Stimulated activated CD8-positive, alpha-beta memory T cell treated with anti-CD3 and anti-CD28 coated beads, Interleukin-2, amount 100 ng/mL, for 1 hour (primary cell): ENCODE measurements around the gene CCT7.
"Not testable (repeated sequence)": the region's sequence is repeated elsewhere in the genome, so short reads cannot be mapped to it uniquely, and the experiment has no call there.

Experiments used
- DNase-seq, 2 donors: peaks; one replicate each; pipeline ENCODE4 v3.0.0-alpha.2; 2020; ENCODE audit warnings: low read depth in 2 of 2

CCT7 gene

DNA sequence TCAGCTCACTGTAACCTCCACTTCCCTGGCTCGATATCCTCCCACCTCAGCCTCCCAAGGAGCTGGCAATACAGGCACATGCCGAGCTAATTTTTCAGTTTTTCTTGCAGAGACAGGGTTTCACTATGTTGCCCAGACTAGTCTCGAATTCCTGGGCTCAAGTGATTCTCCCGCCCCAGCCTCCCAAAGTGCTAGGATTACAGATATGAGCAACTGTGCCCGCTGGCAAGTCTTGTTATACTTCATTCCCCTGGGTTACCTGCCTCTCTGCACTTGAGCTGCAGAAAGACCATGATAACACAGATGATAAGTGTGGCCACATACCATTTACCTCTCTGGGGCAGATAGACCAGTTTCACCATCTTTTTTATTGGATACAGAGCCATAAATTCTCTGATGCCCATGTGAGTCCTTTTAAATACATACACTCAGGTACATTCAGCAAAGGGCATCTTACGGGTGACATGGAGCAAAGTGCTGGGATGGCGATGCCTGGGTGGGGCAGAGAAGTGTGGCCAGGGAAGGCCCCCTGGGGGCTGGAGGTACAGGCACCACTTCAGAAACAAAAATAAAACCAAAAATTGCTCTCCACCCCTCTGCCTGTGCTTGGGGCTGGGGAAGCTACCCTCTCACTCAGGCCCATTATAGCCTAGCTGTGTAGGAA is 20.4 kb downstream of the CCT7 start:
- no peak for DNase-seq

DNA sequence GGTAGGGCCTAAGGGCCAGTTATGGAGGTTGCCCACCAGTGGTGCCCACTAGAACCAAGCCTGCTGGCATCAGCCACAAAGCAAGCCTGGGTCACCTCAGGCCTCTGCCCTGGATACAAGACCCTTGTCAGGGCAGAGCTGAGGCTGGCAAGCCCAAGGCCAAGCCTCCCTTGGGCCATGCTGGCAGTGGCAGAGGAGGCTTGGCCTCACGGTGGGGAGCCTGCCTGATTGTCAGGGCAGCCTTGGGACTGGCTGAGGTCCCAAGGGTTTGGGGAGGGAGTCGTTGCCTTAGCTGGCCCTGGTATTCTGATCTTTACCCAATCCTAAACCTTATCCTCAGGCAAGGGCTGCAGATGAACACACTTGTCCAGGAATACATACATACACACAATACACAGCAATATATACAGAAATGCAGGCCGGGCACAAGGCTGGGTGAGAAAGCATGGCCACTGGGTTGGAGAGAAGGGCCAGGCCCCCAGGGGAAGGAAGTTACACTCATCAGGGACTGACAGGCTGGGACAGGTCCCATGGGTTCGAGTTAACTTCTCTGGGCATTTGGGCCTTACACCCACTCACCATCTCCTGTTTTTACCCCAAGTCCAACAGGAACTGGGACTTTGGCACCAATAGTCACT is 21.0 kb downstream of the CCT7 start:
- DNase-seq, result no peak

DNA sequence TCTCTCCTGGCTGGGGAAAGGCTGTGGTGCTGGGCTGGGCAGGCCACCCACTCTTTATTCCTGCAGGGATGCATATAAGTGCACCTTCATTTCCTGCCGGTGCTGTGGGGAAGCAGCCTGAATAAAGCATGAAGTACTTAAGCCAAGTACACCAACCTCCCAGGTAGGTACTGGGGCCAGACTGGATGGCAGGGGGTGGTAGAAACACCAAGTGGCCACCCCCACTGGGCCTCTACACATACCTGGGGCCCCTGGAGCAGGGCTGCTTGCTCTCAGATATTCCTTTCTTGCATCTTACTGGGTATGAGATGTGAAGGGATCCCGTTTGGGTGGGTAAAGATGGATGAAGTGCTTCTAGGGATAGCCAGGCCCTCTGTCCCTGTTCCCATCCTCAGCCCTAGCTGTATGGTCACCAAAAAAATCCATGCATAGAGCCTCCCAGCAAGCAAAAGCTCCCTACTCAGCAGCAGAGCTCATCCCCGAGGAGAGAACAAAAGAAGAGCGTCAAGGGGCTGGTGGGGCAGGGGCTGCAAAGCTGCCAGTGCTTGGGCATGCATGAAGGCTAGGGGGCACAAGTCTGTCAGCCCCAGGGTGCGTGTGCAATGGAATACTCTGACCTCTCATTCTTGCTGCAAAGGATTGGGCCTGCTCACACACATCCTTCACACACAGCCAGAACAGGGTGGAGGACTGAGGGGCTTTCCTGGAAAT is 22.0 kb downstream of the CCT7 start:
- no peak for DNase-seq

DNA sequence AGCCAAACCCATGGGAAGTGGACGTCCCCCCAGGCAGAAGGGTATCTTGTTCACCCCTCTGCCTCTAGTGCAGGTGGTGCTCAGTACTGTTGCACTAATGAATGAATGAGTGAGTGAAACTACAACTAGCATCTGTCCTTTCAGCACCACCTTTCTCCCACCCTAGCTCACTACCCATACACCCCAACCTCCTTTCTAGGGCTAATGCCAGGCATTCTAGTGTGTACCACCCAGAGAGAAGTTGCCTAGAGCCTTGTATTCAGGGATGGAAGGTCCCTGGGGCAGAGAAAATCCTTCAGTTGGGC is 22.5 kb downstream of the CCT7 start:
- DNase-seq, result no peak

DNA sequence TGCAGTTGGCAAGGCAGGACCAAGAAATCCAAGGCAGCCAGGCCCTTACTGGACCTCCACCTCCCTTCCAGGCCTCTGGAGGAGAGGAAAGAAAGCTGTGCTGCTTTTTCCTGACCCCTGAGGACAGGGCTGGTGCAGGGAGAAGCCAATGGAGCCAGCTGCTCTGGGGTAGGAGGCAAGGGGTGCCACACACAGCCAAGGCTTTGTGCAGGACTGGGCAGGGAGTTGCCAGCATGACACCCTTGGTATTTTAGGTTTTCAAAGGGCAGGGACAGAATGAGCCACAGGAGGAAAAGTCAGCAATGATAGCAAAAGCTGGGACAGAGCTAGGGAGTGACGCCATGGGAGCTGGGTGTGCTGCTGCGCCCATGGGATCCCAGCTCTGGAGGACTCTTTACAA is 22.9 kb downstream of the CCT7 start:
- DNase-seq, result no peak

DNA sequence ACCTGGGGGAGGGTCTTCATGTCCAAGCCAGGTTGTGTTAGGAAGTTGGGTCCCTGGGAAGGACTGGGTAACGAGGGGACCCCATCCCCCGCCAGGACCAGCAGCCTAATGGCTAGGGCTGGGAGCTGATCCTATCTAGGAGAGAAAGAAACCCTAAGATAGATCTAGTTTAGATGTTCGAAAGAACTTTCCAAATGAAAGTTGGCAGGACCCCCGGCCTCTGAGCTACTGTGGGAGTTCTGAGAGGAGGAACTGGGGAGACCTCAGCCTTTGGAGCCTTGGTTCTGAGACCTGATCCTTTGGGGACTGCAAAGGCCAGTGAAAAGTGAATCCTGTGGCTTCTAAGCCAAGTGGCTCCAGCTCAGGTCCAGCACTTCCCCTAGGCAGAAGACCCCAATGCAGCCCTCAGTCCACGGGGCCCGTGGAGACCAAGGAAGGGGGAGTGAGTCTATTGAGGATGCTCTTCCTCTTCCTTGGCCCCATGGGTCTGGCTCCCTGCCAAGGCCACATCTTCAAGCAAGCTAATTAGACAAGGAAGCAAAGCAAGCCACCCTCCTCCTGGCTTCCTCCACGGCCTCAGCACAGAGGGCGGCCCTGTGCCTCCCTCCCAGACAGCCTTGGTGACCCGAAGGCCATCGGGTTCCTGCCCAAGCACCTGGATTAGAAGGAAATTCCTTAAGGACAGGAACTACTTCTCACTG is 23.5 kb downstream of the CCT7 start:
- no peak for DNase-seq

DNA sequence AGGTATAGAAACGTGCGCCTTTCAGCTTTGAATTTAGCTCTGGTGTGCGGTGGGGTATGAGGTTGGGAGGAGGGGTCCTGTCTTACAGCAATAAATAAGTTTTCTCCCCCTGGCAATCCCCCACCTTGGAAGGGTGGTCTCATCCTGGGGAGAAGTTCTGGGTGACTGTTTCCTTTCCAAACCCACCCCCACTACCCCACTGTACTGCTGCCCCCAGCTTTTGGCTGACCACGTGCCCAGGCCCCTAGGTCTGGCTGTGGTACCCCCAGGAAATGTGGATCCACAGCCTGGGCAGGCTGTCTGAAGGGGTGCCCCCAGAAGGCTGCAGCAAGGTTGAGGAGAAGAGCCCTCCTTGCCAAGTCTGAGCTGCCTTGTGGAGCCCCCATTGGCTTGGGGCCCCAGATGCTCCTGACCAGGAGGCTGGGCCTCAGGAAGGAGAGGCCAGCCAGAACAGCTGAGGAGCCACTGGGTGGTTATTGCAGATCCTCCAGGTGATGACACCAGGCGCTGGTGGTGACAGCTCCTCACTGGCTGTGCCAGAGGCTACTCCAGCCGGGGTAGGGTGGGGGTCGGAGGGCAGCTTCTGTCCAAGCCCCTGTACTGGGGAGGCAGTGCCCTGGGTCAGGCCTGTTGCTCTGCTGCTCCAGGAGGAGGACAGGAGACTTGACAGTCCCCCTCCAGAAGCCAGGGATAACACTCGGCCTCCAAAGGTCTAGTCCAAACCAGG is 24.2 kb downstream of the CCT7 start:
- DNase-seq, result no peak

DNA sequence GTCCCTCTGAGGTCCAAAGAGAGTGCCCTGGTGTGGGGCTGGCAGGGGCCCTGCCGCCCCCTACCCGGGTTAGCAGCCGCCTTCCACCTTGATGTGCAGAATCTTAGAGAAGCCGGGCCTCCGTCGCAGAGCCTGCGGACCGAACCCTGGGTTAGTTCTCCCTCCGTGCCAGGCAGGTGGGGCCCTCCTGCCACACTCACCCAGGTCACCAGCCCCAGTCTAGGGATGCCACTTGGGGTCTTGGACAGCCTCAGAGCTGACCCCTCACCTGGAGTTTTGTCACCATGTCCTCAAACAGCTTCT is 24.8 kb downstream of the CCT7 start:
- no peak for DNase-seq

DNA sequence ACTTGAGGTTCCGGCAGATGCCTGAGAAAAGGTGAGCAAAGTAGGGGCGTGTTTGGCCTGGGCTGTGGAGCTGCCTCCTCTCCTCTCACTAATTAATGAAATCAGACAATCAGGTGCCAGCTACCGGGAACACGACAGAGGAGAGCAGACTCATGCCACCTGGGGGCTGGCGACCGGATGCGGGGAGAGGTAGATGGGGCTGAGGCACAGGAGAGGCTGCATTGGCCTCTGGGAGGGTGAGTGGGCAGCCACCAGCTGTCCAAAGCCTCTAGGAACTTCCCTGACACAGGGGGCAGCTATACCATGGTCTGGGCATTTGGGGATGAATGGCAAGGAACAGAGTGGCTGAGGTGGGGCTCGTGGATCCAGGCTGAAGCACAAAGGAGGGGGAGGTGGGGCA is 25.2 kb downstream of the CCT7 start:
- no peak for DNase-seq

DNA sequence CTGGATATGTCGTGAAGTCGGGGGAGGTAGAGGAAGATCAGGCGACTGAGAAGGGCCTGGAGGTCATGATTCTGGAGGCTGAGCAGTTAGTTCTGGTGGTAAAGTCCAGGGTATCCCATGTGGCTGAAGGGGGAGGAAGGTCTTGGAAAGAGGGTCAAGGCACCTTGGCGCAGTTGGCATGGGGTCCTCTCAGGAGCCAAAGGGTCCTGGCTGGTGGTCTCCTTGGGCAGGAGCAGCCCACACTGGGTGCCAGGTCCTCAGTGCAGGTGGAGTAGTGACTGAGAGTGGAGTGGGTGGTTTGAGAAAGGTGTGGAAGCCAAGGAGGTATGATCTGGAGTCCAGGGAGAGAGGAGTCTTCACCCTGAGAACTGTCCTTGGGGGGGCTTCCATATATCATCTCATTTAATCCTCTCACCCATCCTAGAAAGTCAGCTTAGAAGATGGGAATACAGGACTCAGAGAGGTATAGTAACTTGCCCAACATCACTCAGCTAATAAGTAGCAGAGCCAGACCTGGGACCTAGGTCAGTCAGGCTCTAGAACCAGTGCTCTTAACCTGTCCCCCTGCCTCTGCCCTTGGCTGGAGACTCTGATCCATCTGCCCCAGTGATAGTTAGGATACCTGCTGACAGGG is 25.7 kb downstream of the CCT7 start:
- DNase-seq, result no peak

DNA sequence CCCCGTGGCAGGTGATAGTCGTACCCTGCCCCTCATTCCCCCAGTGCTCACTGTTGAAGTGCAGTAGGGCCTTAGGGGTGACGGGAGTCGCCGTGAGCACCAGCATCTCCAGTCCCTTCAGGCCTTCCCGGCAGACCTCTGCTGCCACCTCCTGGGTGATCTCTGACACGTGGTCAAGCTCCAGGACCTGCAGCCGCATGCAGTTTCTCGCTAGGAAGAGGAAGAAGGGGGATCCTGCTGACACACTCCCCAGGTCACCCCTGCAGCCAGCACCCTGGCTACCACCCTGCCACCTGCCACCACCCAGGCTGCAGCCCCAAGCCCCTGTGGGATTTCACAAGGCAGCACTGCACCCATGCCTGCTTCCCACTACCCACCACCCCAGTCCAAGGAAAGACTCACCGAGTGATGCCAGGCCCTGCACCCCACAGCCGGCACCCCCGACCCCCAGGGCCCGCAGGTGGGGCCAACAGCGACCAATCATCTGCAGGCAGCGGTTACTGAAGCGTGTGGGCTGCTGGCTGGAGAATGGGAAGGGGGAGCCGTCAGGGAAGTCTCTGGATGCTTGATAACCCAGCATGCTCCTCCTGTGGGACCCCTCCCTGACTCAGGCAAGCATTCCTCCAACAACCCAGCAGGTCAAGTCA is 26.4 kb downstream of the CCT7 start:
- no peak for DNase-seq

DNA sequence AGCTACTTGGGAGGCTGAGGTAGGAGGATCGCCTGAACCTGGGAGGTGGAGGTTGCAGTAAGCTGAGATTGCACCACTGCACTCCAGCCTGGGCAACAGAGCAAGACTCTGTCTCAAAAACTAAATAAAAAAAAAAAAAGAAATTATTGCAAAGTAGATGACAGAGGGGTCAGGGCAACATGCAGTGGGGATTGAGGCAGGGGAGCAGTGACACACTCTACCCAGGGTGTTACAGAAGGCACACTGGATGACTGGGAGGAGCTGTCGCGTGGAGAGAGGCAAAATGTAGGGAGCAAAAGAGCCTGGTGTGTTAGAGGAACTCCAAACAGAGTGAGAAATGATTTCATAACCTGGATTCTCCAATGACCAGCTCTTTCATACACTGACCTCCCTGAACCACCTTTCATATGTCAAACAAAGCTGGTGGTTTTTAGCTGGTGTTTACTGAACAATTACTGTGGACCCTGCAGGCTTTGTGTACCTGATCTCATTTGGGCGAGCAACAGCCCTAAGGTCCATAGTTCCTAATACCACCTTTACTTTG is 28.1 kb downstream of the CCT7 start:
- DNase-seq, result no peak

DNA sequence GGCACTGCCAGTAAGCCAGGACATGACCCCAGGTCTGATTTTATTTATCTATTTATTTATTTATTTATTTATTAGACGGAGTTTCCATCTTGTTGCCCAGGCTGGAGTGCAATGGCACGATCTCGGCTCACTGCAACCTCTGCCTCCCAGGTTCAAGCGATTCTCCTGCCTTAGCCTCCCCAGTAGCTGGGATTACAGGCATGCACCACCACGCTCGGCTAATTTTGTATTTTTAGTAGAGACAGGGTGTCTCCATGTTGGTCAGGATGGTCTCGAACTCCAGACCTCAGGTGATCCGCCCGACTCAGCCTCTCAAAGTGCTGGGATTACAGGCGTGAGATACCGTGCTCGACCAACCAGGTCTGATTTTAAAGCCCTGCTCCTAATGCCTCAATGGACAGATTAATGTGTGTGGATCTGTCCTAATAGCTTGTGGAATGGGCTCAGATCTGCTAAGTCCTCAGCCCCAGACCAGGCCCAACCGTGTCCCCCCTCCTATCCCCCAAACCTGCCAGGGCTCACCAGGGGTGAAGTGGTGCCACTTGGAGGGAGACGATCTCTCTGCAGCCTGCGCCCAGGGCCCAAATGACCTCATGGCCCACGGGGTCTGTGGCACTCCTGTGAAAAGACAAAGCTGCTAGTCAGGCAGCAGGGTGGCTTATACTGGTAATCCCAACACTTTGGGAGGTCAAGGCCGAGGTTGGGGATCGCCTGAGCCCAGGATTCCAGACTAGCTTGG is 28.8 kb downstream of the CCT7 start:
- DNase-seq, result not testable (repeated sequence)

DNA sequence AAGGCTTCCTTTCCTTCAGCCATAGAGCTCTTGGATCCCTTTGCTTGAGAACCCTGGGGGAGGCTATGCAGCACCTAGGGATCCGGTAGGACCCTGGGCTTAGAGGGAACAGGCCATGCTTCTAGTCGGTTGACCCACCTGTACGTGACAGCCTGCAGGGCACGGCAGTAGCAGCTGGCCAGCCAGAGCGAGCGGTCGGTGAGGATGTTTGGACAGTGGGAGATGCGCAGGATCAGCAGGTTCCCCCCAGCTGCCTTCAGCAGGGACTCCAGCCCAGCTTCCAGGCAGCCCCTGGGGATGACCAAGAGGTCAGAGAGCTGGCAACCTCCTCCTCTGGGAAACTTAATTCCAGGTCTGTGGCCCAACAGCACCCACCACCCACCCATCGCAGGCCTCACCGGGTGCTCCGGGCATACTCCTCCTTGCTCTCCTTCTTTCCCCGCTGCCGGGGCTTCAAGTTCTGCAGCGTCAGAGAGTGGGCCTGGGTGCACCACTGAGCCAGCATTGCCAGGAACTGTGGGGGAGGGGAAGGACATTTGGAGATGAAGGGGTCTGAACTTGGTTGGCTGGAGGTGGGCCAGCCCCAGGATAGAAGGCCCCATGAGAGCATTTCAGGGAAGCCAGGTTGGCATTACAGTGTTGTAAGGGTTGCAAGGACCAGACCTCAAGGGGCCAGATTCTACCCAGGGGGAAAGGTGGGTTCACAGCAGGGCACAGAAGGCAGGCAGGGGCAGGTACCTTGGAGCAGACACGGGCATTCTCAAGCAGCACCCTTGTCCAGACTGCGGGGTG is 29.6 kb downstream of the CCT7 start:
- no peak for DNase-seq

DNA sequence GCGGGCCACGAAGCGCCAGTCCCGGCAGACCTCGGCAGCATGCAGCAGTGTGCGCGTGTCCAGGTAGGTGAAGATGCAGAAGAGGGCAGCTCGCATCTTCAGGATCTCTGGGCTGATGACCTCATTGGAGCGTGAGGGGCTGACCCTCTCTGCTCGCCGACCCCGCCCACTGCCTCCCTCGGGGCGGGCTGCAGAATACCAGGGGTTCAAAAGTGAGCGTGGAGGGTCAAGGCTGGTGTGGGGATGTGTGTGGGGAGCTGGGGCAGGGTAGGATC is 30.2 kb downstream of the CCT7 start:
- no peak for DNase-seq

DNA sequence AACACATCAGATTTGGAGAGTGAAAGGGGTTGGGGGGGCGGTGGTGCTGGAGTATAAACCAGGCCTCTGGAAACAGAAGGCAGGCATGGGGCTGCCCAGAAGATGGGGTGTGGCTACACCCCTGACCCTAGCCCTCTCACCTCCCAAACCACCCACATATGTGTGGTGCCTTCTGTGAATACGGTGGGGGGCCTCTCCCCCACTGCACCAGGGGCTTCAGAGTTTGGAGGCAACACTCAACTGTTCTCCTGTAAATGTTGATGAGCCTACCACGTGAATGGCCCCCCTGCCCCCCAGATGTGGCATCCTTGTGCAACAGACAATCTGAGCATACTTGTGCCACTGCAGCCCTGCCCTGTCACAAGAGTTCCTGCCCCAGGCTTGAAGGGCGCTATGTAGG is 30.7 kb downstream of the CCT7 start:
- DNase-seq, result no peak

DNA sequence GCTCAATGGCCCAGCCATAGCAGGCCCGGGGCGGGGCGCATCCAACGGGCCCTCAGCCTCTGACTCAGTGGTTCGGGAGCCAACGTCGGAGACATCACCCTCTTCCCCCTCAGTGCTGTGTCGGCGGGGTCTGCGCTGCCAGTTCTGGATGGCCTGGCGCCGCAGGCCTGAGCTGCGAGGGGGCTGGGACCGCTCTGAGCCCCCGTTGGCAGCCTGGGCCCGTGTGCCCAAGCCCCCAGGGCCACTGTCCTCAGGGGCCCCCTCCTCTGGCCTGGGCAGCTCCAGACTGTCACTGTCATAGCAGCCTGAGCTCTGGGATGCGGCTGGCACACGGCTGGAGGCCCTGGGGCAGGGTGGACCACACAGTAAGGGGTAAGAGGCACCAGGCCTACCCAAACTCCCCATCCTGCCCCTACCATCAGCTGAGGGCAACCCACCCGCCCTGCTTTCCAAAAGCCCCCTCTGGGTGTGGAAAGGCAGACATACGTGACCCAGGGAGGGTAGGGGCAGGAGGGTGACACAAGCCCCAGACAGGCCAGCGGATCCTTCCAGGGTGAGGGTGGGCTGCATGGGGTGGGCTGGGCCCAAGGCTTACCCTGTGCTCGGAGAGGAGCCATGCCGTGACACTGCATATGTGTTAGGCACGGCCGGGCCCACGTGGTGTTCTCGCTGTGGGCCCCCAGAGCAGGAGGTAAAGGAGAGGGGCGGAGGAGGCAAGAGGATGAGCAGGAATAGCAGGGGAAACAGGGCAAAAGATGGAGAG is 31.4 kb downstream of the CCT7 start:
- no peak for DNase-seq

DNA sequence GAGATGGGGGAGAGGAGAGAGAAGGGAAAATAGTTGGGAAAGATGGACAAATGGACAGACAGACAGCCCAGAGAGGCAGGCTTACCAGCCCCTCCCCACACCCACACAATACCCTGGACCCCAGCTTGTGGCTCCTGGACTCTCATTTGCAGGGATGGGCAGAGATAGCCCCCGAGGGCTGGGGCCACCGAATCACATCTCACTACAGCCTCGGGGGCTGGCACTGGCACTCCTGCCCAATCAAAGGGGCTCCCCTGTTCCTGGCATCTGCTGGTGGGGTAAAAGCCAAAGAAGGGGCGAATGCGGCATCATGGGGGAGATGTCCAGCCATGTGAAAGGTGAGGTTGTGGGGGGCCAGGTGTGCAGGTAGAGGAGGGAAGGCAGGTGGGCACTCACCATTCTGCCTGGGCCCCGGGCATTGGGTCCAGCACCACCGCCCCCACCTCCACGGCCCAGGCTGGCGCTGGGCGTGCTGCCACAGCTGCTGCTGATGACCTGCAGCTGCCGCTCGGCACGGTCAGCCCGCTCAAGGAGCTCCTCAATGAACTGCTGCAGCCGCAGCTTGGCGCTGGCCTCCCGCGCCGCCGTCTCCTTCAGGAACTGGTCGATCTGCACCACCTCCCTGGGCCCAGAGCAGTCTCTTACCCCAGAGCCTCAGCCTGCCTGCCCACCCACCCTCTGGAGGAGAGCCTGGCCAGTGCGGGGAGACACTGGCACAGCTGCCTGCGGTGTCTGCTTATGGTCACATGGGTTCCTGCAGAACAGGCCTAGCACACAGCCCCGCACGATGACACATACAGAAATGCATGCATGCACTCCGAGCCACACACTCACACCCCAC is 32.2 kb downstream of the CCT7 start:
- DNase-seq, result no peak
